Stimulated activated naive CD8-positive, alpha-beta T cell treated with anti-CD3 and anti-CD28 coated beads, Interleukin-15, Interleukin-2, amounts not matched to agents 100 ng/mL and 50 ng/mL, for 24 hours (primary cell): ENCODE results near the gene TLR1.
"Not testable (repeated sequence)": the region's sequence is repeated elsewhere in the genome, so short reads cannot be mapped to it uniquely, and the experiment has no call there.

ENCODE experiments used
- H3K27ac Mint-ChIP-seq: one replicate; pipeline ENCODE4 v1.8.0; 2021; ENCODE audit warnings: mild to moderate bottlenecking, mixed read lengths
- H3K27me3 Mint-ChIP-seq: one replicate; pipeline ENCODE4 v1.8.0; 2021; ENCODE audit warnings: mixed read lengths
- H3K36me3 Mint-ChIP-seq: one replicate; pipeline ENCODE4 v1.8.0; 2021; ENCODE audit warnings: low read depth, mixed read lengths
- H3K4me1 Mint-ChIP-seq: one replicate; pipeline ENCODE4 v1.8.0; 2021; ENCODE audit warnings: low read depth, mixed read lengths
- H3K4me3 Mint-ChIP-seq: one replicate; pipeline ENCODE4 v1.8.0; 2021; ENCODE audit warnings: mild to moderate bottlenecking, mixed read lengths
- H3K9me3 Mint-ChIP-seq: one replicate; pipeline ENCODE4 v1.8.0; 2021; ENCODE audit warnings: mixed read lengths

The TLR1 gene

GRCh38 chr4:38819569-38819968, 15.0 kb upstream of the TLR1 start:
- H3K4me3 Mint-ChIP-seq, result no peak overlapping the region

GRCh38 chr4:38818441-38818976, 13.9 kb upstream of the TLR1 start:
- peaks cover 3% of the 10 kb centered on the region for H3K27me3 Mint-ChIP-seq
- H3K4me1 Mint-ChIP-seq, result peaks cover 27% of the 10 kb centered on the region
- H3K36me3 Mint-ChIP-seq, result peaks cover 4% of the 10 kb centered on the region
- peak overlapping the region; percentile 49 for H3K27ac Mint-ChIP-seq
- H3K9me3 Mint-ChIP-seq, result peaks cover 12% of the 10 kb centered on the region
- no peak overlapping the region for H3K4me3 Mint-ChIP-seq

More at GRCh38 chr4:38819569-38819968, 15.0 kb upstream of the TLR1 start:
- H3K4me1 Mint-ChIP-seq, result peaks cover 27% of the 10 kb centered on the region
- peaks cover 3% of the 10 kb centered on the region for H3K27me3 Mint-ChIP-seq
- peaks cover 8% of the 10 kb centered on the region for H3K36me3 Mint-ChIP-seq
- peak overlapping the region; percentile 62 for H3K27ac Mint-ChIP-seq
- H3K9me3 Mint-ChIP-seq, result peaks cover 13% of the 10 kb centered on the region

- no peaks in the 10 kb centered on the region for H3K36me3 Mint-ChIP-seq
- H3K27me3 Mint-ChIP-seq, result peaks cover 3% of the 10 kb centered on the region
- H3K4me3 Mint-ChIP-seq, result no peak overlapping the region
- H3K9me3 Mint-ChIP-seq, result no peaks in the 10 kb centered on the region
- H3K4me1 Mint-ChIP-seq, result peaks cover 27% of the 10 kb centered on the region
- peak overlapping the region; percentile 41 for H3K27ac Mint-ChIP-seq
Observed at GRCh38 chr4:38815885-38816782, 11.5 kb upstream of the TLR1 start.

- no peak overlapping the region for H3K4me3 Mint-ChIP-seq
- no peaks in the 10 kb centered on the region for H3K36me3 Mint-ChIP-seq
- H3K4me1 Mint-ChIP-seq, result peaks cover 11% of the 10 kb centered on the region
- no peaks in the 10 kb centered on the region for H3K9me3 Mint-ChIP-seq
- peaks cover 3% of the 10 kb centered on the region for H3K27me3 Mint-ChIP-seq
- H3K27ac Mint-ChIP-seq, result no peak overlapping the region
Observed at GRCh38 chr4:38814386-38814785, 9.8 kb upstream of the TLR1 start.

GRCh38 chr4:38811297-38811696, 6.7 kb upstream of the TLR1 start:
- no peaks in the 10 kb centered on the region for H3K9me3 Mint-ChIP-seq
- H3K4me3 Mint-ChIP-seq, result no peak overlapping the region
- no peak overlapping the region for H3K27ac Mint-ChIP-seq
- H3K36me3 Mint-ChIP-seq, result no peaks in the 10 kb centered on the region
- no peaks in the 10 kb centered on the region for H3K4me1 Mint-ChIP-seq
- no peaks in the 10 kb centered on the region for H3K27me3 Mint-ChIP-seq

GRCh38 chr4:38807462-38807861, 2.9 kb upstream of the TLR1 start:
- H3K27ac Mint-ChIP-seq, H3K4me3 Mint-ChIP-seq, H3K9me3 Mint-ChIP-seq, H3K36me3 Mint-ChIP-seq, H3K27me3 Mint-ChIP-seq: not testable (repeated sequence)
- H3K4me1 Mint-ChIP-seq, result peaks cover 38% of the 10 kb centered on the region

GRCh38 chr4:38806251-38806650, 1.7 kb upstream of the TLR1 start:
- Mint-ChIP-seq H3K4me1 (peaks cover 40% of the 10 kb centered on the region), H3K36me3 (peaks cover 16% of the 10 kb centered on the region), H3K27ac (peak overlapping the region; percentile 96)
- not testable (repeated sequence) for H3K27me3 Mint-ChIP-seq, H3K4me3 Mint-ChIP-seq, H3K9me3 Mint-ChIP-seq

GRCh38 chr4:38805530-38806145, 1.0 kb upstream of the TLR1 start:
- no peaks in the 10 kb centered on the region for H3K27me3 Mint-ChIP-seq
- peaks cover 22% of the 10 kb centered on the region for H3K36me3 Mint-ChIP-seq
- peak overlapping the region; percentile 83 for H3K4me3 Mint-ChIP-seq
- H3K4me1 Mint-ChIP-seq, result peaks cover 45% of the 10 kb centered on the region
- peaks cover 15% of the 10 kb centered on the region for H3K9me3 Mint-ChIP-seq
- H3K27ac Mint-ChIP-seq, result peak overlapping the region; percentile 96

GRCh38 chr4:38803833-38804653, 548 bp downstream of the TLR1 start:
- Mint-ChIP-seq H3K36me3 (peaks cover 38% of the 10 kb centered on the region), H3K4me1 (peaks cover 45% of the 10 kb centered on the region), H3K9me3 (peaks cover 27% of the 10 kb centered on the region), H3K4me3 (peak overlapping the region; percentile 83), H3K27me3 (no peaks in the 10 kb centered on the region), H3K27ac (peak overlapping the region; percentile 96)

GRCh38 chr4:38802561-38803355, 1.8 kb downstream of the TLR1 start:
- Mint-ChIP-seq H3K27ac (no peak overlapping the region), H3K4me3 (no peak overlapping the region), H3K9me3 (peaks cover 29% of the 10 kb centered on the region), H3K4me1 (peaks cover 45% of the 10 kb centered on the region), H3K27me3 (no peaks in the 10 kb centered on the region), H3K36me3 (peaks cover 51% of the 10 kb centered on the region)

GRCh38 chr4:38800961-38801450, 3.6 kb downstream of the TLR1 start:
- Mint-ChIP-seq H3K27me3 (no peaks in the 10 kb centered on the region), H3K4me1 (peaks cover 42% of the 10 kb centered on the region), H3K4me3 (no peak overlapping the region), H3K9me3 (peaks cover 33% of the 10 kb centered on the region), H3K36me3 (peaks cover 64% of the 10 kb centered on the region), H3K27ac (no peak overlapping the region)

- no peak overlapping the region for H3K4me3 Mint-ChIP-seq
- H3K27ac Mint-ChIP-seq, result no peak overlapping the region
- no peaks in the 10 kb centered on the region for H3K27me3 Mint-ChIP-seq
- peaks cover 37% of the 10 kb centered on the region for H3K9me3 Mint-ChIP-seq
- peaks cover 70% of the 10 kb centered on the region for H3K36me3 Mint-ChIP-seq
- H3K4me1 Mint-ChIP-seq, result peaks cover 35% of the 10 kb centered on the region
Observed at GRCh38 chr4:38800366-38800765, 4.2 kb downstream of the TLR1 start.

GRCh38 chr4:38795087-38795486, 9.5 kb downstream of the TLR1 start:
- no peaks in the 10 kb centered on the region for H3K27me3 Mint-ChIP-seq
- H3K4me3 Mint-ChIP-seq, result no peak overlapping the region
- H3K9me3 Mint-ChIP-seq, result peaks cover 37% of the 10 kb centered on the region
- H3K27ac Mint-ChIP-seq, result no peak overlapping the region
- H3K36me3 Mint-ChIP-seq, result peaks cover 43% of the 10 kb centered on the region
- H3K4me1 Mint-ChIP-seq, result peaks cover 7% of the 10 kb centered on the region

GRCh38 chr4:38794051-38794450, 10.5 kb downstream of the TLR1 start:
- H3K27me3 Mint-ChIP-seq, result no peaks in the 10 kb centered on the region
- H3K4me1 Mint-ChIP-seq, result peaks cover 7% of the 10 kb centered on the region
- peaks cover 33% of the 10 kb centered on the region for H3K36me3 Mint-ChIP-seq
- H3K27ac Mint-ChIP-seq, result no peak overlapping the region
- peaks cover 30% of the 10 kb centered on the region for H3K9me3 Mint-ChIP-seq
- no peak overlapping the region for H3K4me3 Mint-ChIP-seq
